GM23338 (cell line): ENCODE results near the gene MICALL1. TPM values are rescaled to one million over a fixed set of nuclear protein-coding genes. Genes with fewer than 3 reads are reported as not detected.

ENCODE experiments used
- ATAC-seq: fragments of 200-7000 bp; cut with Tn5 transposase; 3 replicates; pipeline ENCODE4 v1.9.1; 2020
- DNase-seq: peaks from one replicate; pipeline ENCODE4 v3.0.0-alpha.2; 2015; ENCODE audit warnings: low spot score
- H2AFZ ChIP-seq: fragments of 200-600 bp; sonication (generic); 2 replicates; pipeline ENCODE4 v1.8.0; 2016; ENCODE audit warnings: antibody characterized with exemption, mild to moderate bottlenecking, moderate library complexity
- H3F3A ChIP-seq: fragments of 200-600 bp; sonication (generic); replicated peaks from 2 replicates; pipeline ENCODE4 v1.8.0; 2017; ENCODE audit warnings: antibody characterized with exemption, mixed run types, low read depth
- H3K27ac ChIP-seq: fragments of 200-600 bp; sonication (generic); 2 replicates; pipeline ENCODE4 v1.6.1; 2016; ENCODE audit warnings: low read depth
- H3K27me3 ChIP-seq: fragments of 200-600 bp; sonication (generic); 2 replicates; pipeline ENCODE4 v1.8.0; 2016; ENCODE audit warnings: mild to moderate bottlenecking, mixed run types, moderate library complexity; ENCODE audit not compliant: insufficient read depth
- H3K36me3 ChIP-seq: fragments of 200-600 bp; sonication (generic); 2 replicates; pipeline ENCODE4 v1.8.0; 2016; ENCODE audit warnings: mild to moderate bottlenecking; ENCODE audit not compliant: insufficient read depth
- H3K4me1 ChIP-seq: fragments of 200-600 bp; sonication (generic); 2 replicates; pipeline ENCODE4 v1.8.0; 2016; ENCODE audit warnings: mild to moderate bottlenecking, moderate library complexity; ENCODE audit not compliant: insufficient read depth
- H3K4me2 ChIP-seq: fragments of 200-600 bp; sonication (generic); 2 replicates; pipeline ENCODE4 v1.7.1; 2017; ENCODE audit warnings: mixed run types
- H3K4me3 ChIP-seq: fragments of 200-600 bp; sonication (generic); 2 replicates; pipeline ENCODE4 v1.6.1; 2016; ENCODE audit warnings: mixed run types
- H3K79me2 ChIP-seq: fragments of 200-600 bp; sonication (generic); replicated peaks from 2 replicates; pipeline ENCODE4 v1.8.0; 2017; ENCODE audit warnings: mild to moderate bottlenecking; ENCODE audit not compliant: insufficient read depth
- H3K9me2 ChIP-seq: fragments of 200-600 bp; sonication (generic); 2 replicates; pipeline ENCODE4 v1.8.0; 2017; ENCODE audit not compliant: insufficient read depth
- H4K20me1 ChIP-seq: fragments of 200-600 bp; sonication (generic); replicated peaks from 2 replicates; pipeline ENCODE4 v1.8.0; 2017; ENCODE audit warnings: mild to moderate bottlenecking; ENCODE audit not compliant: insufficient read depth
- H3K27ac Mint-ChIP-seq: 2 replicates; pipeline ENCODE4 v1.8.0; 2020; ENCODE audit warnings: inconsistent platforms, mild to moderate bottlenecking, moderate library complexity, mixed read lengths
- H3K27me3 Mint-ChIP-seq: 3 replicates; pipeline ENCODE4 v1.8.0; 2022; ENCODE audit warnings: low read depth, mild to moderate bottlenecking, moderate library complexity, mixed read lengths, inconsistent platforms; ENCODE audit not compliant: insufficient read depth, poor library complexity
- H3K36me3 Mint-ChIP-seq: 3 replicates; pipeline ENCODE4 v1.8.0; 2021; ENCODE audit warnings: low read depth, mild to moderate bottlenecking, inconsistent platforms, moderate library complexity, mixed read lengths
- H3K4me1 Mint-ChIP-seq: 3 replicates; pipeline ENCODE4 v1.8.0; 2020; ENCODE audit warnings: mild to moderate bottlenecking, inconsistent platforms, mixed read lengths
- H3K4me3 Mint-ChIP-seq: 3 replicates; pipeline ENCODE4 v1.8.0; 2021; ENCODE audit warnings: moderate library complexity, mild to moderate bottlenecking, inconsistent platforms, mixed read lengths
- H3K9me3 Mint-ChIP-seq: 3 replicates; pipeline ENCODE4 v1.8.0; 2020; ENCODE audit warnings: moderate library complexity, mild to moderate bottlenecking, inconsistent platforms, mixed read lengths
- CREB1 ChIP-seq: fragments of 250-450 bp; sonication (Bioruptor Pico); IDR thresholded peaks from 2 replicates; pipeline ENCODE4 v1.5.0; 2020; ENCODE audit warnings: low read depth, mild to moderate bottlenecking, moderate library complexity
- CTCF ChIP-seq, 2 experiments: fragments of 200-600 bp in 1 of 2; sonication (generic) in 1 of 2; conservative IDR thresholded peaks; 2 replicates each; pipeline versions ENCODE4 v1.5.1 to v1.6.1; 2016 to 2017; ENCODE audit warnings: antibody characterized with exemption in 2 of 2, low read depth in 2 of 2, mild to moderate bottlenecking in 2 of 2, moderate library complexity in 1 of 2
- ETS1 ChIP-seq: IDR thresholded peaks from 2 replicates; pipeline ENCODE4 v1.6.1; 2016; ENCODE audit warnings: antibody characterized with exemption
- EZH2 ChIP-seq: fragments of 200-600 bp; sonication (generic); IDR thresholded peaks from one replicate; pipeline ENCODE4 v1.8.0; 2017; ENCODE audit warnings: antibody characterized with exemption, mild to moderate bottlenecking, low read depth; ENCODE audit not compliant: unreplicated experiment
- EZH2phosphoT487 ChIP-seq: fragments of 200-600 bp; sonication (generic); IDR thresholded peaks from one replicate; pipeline ENCODE4 v1.8.1; 2018; ENCODE audit warnings: antibody characterized with exemption; ENCODE audit not compliant: unreplicated experiment
- JUNB ChIP-seq: IDR thresholded peaks from one replicate; pipeline ENCODE4 v1.6.1; 2016; ENCODE audit warnings: antibody characterized with exemption; ENCODE audit not compliant: unreplicated experiment
- NANOG ChIP-seq: IDR thresholded peaks from 2 replicates; pipeline ENCODE4 v1.6.1; 2016; ENCODE audit warnings: antibody characterized with exemption, borderline replicate concordance
- POLR2AphosphoS5 ChIP-seq: IDR thresholded peaks from 2 replicates; pipeline ENCODE4 v1.6.1; 2016; ENCODE audit warnings: antibody characterized with exemption, low read depth
- STAT1 ChIP-seq: IDR thresholded peaks from one replicate; pipeline ENCODE4 v1.6.1; 2016; ENCODE audit warnings: antibody characterized with exemption; ENCODE audit not compliant: unreplicated experiment
- ZNF114 ChIP-seq: fragments of 250-450 bp; sonication (Bioruptor Pico); IDR thresholded peaks from 2 replicates; pipeline ENCODE4 v1.5.0; 2020; ENCODE audit warnings: mild to moderate bottlenecking, moderate library complexity
- ZNF331 ChIP-seq: fragments of 250-450 bp; sonication (Bioruptor Pico); IDR thresholded peaks from 2 replicates; pipeline ENCODE4 v1.5.0; 2020; ENCODE audit warnings: low read depth, mild to moderate bottlenecking, moderate library complexity
- polyA plus RNA-seq: library from polyadenylated mRNA; unstranded; fragments of >200 nt; fragmentation: Nextera tagmentation; extraction: Ambion mirVana; gene quantifications from 2 replicates; pipeline ENCODE4 v1.2.1, GENCODE V29; 2016
- total RNA-seq: library from RNA; depleted of rRNA; stranded (reverse); fragments of >200 nt; shearing (Covaris generic); gene quantifications from 2 replicates; pipeline ENCODE4 v1.2.3, GENCODE V29; 2014
- TF ChIP-seq, protein P1 (sequence below): fragments of 250-450 bp; sonication (Bioruptor Pico); IDR thresholded peaks from 2 replicates; pipeline ENCODE4 v1.5.0; 2020; ENCODE audit warnings: mild to moderate bottlenecking, moderate library complexity
- TF ChIP-seq, protein P2 (sequence below): IDR thresholded peaks from one replicate; pipeline ENCODE4 v1.6.1; 2018; ENCODE audit warnings: antibody characterized with exemption; ENCODE audit not compliant: unreplicated experiment

The MICALL1 gene
- total and polyA plus RNA-seq, 2 experiments from 2014 or later: 5.9 to 33.1 TPM

DNA sequence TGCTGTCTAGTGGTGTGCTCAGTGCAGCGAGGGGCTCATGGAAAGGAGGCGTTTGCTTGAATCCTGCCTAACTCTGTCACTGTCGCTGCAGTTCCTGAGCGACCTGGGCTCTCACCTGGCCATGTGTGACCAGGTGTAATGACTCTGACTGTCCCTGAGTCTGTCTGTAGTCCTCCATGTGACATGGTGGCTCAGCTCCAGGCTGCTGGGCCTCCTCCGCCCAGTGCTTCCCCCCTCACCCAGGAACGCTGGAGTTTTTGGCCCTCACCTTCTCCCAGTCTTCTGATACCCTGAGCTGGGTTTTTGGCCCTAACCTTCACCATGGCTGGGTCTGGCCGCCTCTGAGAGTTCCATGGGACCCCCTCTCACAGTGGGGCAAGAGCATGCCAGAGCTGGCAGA is 20.3 kb downstream of the MICALL1 start:
- Mint-ChIP-seq H3K9me3 (no peaks in the 10 kb centered on the region), H3K4me3 (no peak overlapping the region), H3K27me3 (peaks cover 6% of the 10 kb centered on the region), H3K4me1 (no peaks in the 10 kb centered on the region), H3K27ac (no peak overlapping the region), H3K36me3 (peaks cover 9% of the 10 kb centered on the region; the same call in 2 of the 3 replicates)
- Histone ChIP-seq H3K9me2 (no peaks in the 10 kb centered on the region), H3K4me2 (no peak overlapping the region), H3K4me3 (no peak overlapping the region), H4K20me1 (no peaks in the 10 kb centered on the region; the same call in 1 of the 2 replicates), H3K4me1 (no peaks in the 10 kb centered on the region), H3K27ac (no peak overlapping the region), H3K79me2 (no peaks in the 10 kb centered on the region), H3K27me3 (no peaks in the 10 kb centered on the region), H3F3A (no peaks in the 10 kb centered on the region), H2AFZ (no peak overlapping the region), H3K36me3 (no peaks in the 10 kb centered on the region)
- no peak for ATAC-seq
- TF ChIP-seq EZH2phosphoT487 (no peak), ETS1 (no peak), ZNF331 (CRISPR knock-in tag) (no peak), JUNB (no peak), CREB1 (no peak), ZNF114 (CRISPR knock-in tag) (no peak), CTCF (conservative IDR thresholded peaks at IDR 0.05; ENCODE audit: low read depth in 2 of 2) (no peak), STAT1 (no peak), EZH2 (no peak), POLR2AphosphoS5 (no peak), NANOG (no peak)
- TF ChIP-seq, protein P1, sequence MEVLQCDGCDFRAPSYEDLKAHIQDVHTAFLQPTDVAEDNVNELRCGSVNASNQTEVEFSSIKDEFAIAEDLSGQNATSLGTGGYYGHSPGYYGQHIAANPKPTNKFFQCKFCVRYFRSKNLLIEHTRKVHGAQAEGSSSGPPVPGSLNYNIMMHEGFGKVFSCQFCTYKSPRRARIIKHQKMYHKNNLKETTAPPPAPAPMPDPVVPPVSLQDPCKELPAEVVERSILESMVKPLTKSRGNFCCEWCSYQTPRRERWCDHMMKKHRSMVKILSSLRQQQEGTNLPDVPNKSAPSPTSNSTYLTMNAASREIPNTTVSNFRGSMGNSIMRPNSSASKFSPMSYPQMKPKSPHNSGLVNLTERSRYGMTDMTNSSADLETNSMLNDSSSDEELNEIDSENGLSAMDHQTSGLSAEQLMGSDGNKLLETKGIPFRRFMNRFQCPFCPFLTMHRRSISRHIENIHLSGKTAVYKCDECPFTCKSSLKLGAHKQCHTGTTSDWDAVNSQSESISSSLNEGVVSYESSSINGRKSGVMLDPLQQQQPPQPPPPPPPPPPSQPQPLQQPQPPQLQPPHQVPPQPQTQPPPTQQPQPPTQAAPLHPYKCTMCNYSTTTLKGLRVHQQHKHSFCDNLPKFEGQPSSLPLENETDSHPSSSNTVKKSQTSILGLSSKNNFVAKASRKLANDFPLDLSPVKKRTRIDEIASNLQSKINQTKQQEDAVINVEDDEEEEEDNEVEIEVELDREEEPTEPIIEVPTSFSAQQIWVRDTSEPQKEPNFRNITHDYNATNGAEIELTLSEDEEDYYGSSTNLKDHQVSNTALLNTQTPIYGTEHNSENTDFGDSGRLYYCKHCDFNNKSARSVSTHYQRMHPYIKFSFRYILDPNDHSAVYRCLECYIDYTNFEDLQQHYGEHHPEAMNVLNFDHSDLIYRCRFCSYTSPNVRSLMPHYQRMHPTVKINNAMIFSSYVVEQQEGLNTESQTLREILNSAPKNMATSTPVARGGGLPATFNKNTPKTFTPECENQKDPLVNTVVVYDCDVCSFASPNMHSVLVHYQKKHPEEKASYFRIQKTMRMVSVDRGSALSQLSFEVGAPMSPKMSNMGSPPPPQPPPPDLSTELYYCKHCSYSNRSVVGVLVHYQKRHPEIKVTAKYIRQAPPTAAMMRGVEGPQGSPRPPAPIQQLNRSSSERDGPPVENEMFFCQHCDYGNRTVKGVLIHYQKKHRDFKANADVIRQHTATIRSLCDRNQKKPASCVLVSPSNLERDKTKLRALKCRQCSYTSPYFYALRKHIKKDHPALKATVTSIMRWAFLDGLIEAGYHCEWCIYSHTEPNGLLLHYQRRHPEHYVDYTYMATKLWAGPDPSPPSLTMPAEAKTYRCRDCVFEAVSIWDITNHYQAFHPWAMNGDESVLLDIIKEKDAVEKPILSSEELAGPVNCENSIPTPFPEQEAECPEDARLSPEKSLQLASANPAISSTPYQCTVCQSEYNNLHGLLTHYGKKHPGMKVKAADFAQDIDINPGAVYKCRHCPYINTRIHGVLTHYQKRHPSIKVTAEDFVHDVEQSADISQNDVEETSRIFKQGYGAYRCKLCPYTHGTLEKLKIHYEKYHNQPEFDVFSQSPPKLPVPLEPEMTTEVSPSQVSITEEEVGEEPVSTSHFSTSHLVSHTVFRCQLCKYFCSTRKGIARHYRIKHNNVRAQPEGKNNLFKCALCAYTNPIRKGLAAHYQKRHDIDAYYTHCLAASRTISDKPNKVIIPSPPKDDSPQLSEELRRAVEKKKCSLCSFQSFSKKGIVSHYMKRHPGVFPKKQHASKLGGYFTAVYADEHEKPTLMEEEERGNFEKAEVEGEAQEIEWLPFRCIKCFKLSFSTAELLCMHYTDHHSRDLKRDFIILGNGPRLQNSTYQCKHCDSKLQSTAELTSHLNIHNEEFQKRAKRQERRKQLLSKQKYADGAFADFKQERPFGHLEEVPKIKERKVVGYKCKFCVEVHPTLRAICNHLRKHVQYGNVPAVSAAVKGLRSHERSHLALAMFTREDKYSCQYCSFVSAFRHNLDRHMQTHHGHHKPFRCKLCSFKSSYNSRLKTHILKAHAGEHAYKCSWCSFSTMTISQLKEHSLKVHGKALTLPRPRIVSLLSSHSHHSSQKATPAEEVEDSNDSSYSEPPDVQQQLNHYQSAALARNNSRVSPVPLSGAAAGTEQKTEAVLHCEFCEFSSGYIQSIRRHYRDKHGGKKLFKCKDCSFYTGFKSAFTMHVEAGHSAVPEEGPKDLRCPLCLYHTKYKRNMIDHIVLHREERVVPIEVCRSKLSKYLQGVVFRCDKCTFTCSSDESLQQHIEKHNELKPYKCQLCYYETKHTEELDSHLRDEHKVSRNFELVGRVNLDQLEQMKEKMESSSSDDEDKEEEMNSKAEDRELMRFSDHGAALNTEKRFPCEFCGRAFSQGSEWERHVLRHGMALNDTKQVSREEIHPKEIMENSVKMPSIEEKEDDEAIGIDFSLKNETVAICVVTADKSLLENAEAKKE (CRISPR knock-in tag): no peak
- TF ChIP-seq, protein P2, sequence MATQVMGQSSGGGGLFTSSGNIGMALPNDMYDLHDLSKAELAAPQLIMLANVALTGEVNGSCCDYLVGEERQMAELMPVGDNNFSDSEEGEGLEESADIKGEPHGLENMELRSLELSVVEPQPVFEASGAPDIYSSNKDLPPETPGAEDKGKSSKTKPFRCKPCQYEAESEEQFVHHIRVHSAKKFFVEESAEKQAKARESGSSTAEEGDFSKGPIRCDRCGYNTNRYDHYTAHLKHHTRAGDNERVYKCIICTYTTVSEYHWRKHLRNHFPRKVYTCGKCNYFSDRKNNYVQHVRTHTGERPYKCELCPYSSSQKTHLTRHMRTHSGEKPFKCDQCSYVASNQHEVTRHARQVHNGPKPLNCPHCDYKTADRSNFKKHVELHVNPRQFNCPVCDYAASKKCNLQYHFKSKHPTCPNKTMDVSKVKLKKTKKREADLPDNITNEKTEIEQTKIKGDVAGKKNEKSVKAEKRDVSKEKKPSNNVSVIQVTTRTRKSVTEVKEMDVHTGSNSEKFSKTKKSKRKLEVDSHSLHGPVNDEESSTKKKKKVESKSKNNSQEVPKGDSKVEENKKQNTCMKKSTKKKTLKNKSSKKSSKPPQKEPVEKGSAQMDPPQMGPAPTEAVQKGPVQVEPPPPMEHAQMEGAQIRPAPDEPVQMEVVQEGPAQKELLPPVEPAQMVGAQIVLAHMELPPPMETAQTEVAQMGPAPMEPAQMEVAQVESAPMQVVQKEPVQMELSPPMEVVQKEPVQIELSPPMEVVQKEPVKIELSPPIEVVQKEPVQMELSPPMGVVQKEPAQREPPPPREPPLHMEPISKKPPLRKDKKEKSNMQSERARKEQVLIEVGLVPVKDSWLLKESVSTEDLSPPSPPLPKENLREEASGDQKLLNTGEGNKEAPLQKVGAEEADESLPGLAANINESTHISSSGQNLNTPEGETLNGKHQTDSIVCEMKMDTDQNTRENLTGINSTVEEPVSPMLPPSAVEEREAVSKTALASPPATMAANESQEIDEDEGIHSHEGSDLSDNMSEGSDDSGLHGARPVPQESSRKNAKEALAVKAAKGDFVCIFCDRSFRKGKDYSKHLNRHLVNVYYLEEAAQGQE: no peak
- no peak for DNase-seq
